GM12878 (cell line): ENCODE measurements around the gene TSEN54. TPM values are rescaled to one million over a fixed set of nuclear protein-coding genes. Genes with fewer than 3 reads are reported as not detected.

Source experiments
- CBX3 ChIP-seq: fragments of 200-600 bp; sonication (generic); IDR thresholded peaks from 2 replicates; pipeline ENCODE4 v1.6.1; 2016; ENCODE audit warnings: low read depth, borderline replicate concordance
- CHD2 ChIP-seq: IDR thresholded peaks from 2 replicates; pipeline ENCODE4 v1.6.1; 2011; ENCODE audit warnings: low read depth, low read length, improper control_type of control experiment, borderline replicate concordance
- EED ChIP-seq: sonication (generic); IDR thresholded peaks from 2 replicates; pipeline ENCODE4 v1.6.1; 2016; ENCODE audit warnings: antibody characterized with exemption, low read depth
- JUND ChIP-seq: IDR thresholded peaks from 2 replicates; pipeline ENCODE4 v1.6.1; 2012; ENCODE audit warnings: low read depth, mild to moderate bottlenecking, low read length, improper control_type of control experiment, moderate library complexity
- MTA2 ChIP-seq: fragments of 450-650 bp; IDR thresholded peaks from 2 replicates; pipeline ENCODE4 v1.6.1; 2016; ENCODE audit warnings: low read depth, mild to moderate bottlenecking, moderate library complexity
- NBN ChIP-seq: fragments of 450-650 bp; IDR thresholded peaks from 2 replicates; pipeline ENCODE4 v1.6.1; 2016
- PML ChIP-seq: IDR thresholded peaks from 2 replicates; pipeline ENCODE4 v1.6.1; 2012; ENCODE audit warnings: low read length, inconsistent platforms
- RB1 ChIP-seq: fragments of 450-650 bp; formaldehyde crosslinking; IDR thresholded peaks from 2 replicates; pipeline ENCODE4 v1.6.1; 2017; ENCODE audit warnings: mild to moderate bottlenecking, borderline replicate concordance
- RELA ChIP-seq: fragments of 450-650 bp; IDR thresholded peaks from 2 replicates; pipeline ENCODE4 v1.8.0; 2014; ENCODE audit warnings: borderline replicate concordance; ENCODE audit not compliant: partially characterized antibody
- RFX5 ChIP-seq: IDR thresholded peaks from 2 replicates; pipeline ENCODE4 v1.6.1; 2011; ENCODE audit warnings: low read depth, low read length, improper control_type of control experiment
- SPI1 ChIP-seq: IDR thresholded peaks from 2 replicates; pipeline ENCODE4 v1.6.1; 2011; ENCODE audit warnings: low read depth, mild to moderate bottlenecking, low read length, moderate library complexity, borderline replicate concordance; ENCODE audit not compliant: insufficient read depth
- SRF ChIP-seq, 2 experiments: IDR thresholded peaks; 2 replicates each; pipeline ENCODE4 v1.6.1; 2011; ENCODE audit warnings: low read depth in 2 of 2, low read length in 2 of 2, mild to moderate bottlenecking in 1 of 2, moderate library complexity in 1 of 2
- STAT1 ChIP-seq: fragments of 450-650 bp; conservative IDR thresholded peaks from 2 replicates; pipeline ENCODE4 v1.6.1; 2014; ENCODE audit warnings: antibody characterized with exemption, mild to moderate bottlenecking
- TARDBP ChIP-seq: IDR thresholded peaks from 2 replicates; pipeline ENCODE4 v1.6.1; 2016; ENCODE audit warnings: borderline replicate concordance
- TBL1XR1 ChIP-seq: IDR thresholded peaks from 2 replicates; pipeline ENCODE4 v1.6.1; 2012; ENCODE audit warnings: low read depth, low read length, improper control_type of control experiment
- TCF7 ChIP-seq: IDR thresholded peaks from 2 replicates; pipeline ENCODE4 v1.6.1; 2014; ENCODE audit warnings: antibody characterized with exemption, borderline replicate concordance
- ZNF217 ChIP-seq: fragments of 450-650 bp; IDR thresholded peaks from 2 replicates; pipeline ENCODE4 v1.6.1; 2017; ENCODE audit warnings: antibody characterized with exemption, mild to moderate bottlenecking
- ZZZ3 ChIP-seq: IDR thresholded peaks from 2 replicates; pipeline ENCODE4 v1.6.1; 2011; ENCODE audit warnings: low read depth; ENCODE audit not compliant: control insufficient read depth, insufficient read length
- polyA plus RNA-seq, 11 experiments: library from polyadenylated mRNA; depleted of rRNA in 4 of 11; unstranded in 6 of 11; stranded (reverse) in 5 of 11; fragments of >200 nt; fragmentation: Nextera tagmentation in 4 of 11; fragmentation: Illumina TruSeq in 1 of 11; extraction: Ambion mirVana in 4 of 11; extraction: Trizol in 1 of 11; gene quantifications; 1 replicate in 1 of 11; 2 replicates in 10 of 11; pipeline versions ENCODE4 v1.2.1 to v1.2.3, GENCODE V29; 2011 to 2016; ENCODE audit warnings: inconsistent platforms in 2 of 11, missing spikeins in 2 of 11, low read depth in 1 of 11
- total RNA-seq, 4 experiments: library from RNA; depleted of rRNA in 3 of 4; stranded (reverse); fragments of >200 nt in 3 of 4; fragmentation: Illumina TruSeq in 1 of 4; extraction: Trizol in 1 of 4; gene quantifications; 2 replicates each; pipeline versions ENCODE4 v1.2.1 to v1.2.3, GENCODE V29; 2013 to 2021
- TF ChIP-seq, protein P1 (sequence below): IDR thresholded peaks from 2 replicates; pipeline ENCODE4 v1.6.1; 2011; ENCODE audit warnings: borderline replicate concordance, low read depth, mild to moderate bottlenecking, moderate library complexity, low read length; ENCODE audit not compliant: insufficient read depth, poor library complexity, severe bottlenecking
- TF ChIP-seq, protein P2 (sequence below): IDR thresholded peaks from 2 replicates; pipeline ENCODE4 v1.6.1; 2011; ENCODE audit warnings: mild to moderate bottlenecking, low read depth, low read length, moderate library complexity; ENCODE audit not compliant: insufficient replicate concordance
- TF ChIP-seq, protein P3 (sequence below): IDR thresholded peaks from 2 replicates; pipeline ENCODE4 v1.6.1; 2012; ENCODE audit warnings: improper control_type of control experiment, low read depth, low read length; ENCODE audit not compliant: insufficient replicate concordance

Gene TSEN54
- total and polyA plus RNA-seq, 10 of the 15 experiments (the other 5 are each of a cell fraction or from before 2014, with no cell fraction given), result 7.1 to 48.0 (median 41.1) TPM

DNA sequence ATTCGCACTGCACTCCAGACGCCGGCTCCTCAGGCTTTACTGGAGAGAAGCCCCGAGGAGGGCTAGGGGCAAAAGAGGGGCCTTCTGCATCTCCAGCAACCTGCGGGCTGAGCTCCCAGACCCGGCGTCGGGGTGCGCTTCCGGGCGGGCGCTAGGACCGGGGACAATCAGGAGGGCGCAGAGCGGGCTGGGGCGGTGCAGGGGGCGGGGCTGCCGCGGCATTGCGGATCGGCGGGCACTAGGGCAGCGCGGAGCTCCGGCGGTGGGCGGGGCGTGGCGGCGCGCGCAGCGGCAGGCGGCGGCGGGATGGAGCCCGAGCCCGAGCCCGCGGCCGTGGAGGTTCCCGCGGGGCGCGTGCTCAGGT is at the start of gene TSEN54 (continued):
- TF ChIP-seq, protein P1, sequence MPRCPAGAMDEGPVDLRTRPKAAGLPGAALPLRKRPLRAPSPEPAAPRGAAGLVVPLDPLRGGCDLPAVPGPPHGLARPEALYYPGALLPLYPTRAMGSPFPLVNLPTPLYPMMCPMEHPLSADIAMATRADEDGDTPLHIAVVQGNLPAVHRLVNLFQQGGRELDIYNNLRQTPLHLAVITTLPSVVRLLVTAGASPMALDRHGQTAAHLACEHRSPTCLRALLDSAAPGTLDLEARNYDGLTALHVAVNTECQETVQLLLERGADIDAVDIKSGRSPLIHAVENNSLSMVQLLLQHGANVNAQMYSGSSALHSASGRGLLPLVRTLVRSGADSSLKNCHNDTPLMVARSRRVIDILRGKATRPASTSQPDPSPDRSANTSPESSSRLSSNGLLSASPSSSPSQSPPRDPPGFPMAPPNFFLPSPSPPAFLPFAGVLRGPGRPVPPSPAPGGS, result no peak
- TF ChIP-seq EED (no peak), SPI1 (no peak), RELA (no peak), CHD2 (peak; percentile 12; the same call in 1 of the 2 replicates), SRF (IDR thresholded peaks at IDR 0.05; ENCODE audit: low read depth in 2 of 2, low read length in 2 of 2) (no peak), ZZZ3 (no peak), RFX5 (no peak), TCF7 (no peak), CBX3 (no peak), MTA2 (no peak), NBN (0 out of 2 replicates have a peak, but pooled peaks have one; percentile 9), TARDBP (no peak), RB1 (no peak; the same call in 1 of the 2 replicates), PML (no peak), TBL1XR1 (no peak), JUND (peak; percentile 41; the same call in 1 of the 2 replicates), ZNF217 (no peak; the same call in 1 of the 2 replicates), STAT1 (no peak)
- TF ChIP-seq, protein P2, sequence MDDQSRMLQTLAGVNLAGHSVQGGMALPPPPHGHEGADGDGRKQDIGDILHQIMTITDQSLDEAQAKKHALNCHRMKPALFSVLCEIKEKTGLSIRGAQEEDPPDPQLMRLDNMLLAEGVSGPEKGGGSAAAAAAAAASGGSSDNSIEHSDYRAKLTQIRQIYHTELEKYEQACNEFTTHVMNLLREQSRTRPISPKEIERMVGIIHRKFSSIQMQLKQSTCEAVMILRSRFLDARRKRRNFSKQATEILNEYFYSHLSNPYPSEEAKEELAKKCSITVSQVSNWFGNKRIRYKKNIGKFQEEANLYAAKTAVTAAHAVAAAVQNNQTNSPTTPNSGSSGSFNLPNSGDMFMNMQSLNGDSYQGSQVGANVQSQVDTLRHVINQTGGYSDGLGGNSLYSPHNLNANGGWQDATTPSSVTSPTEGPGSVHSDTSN, result peak; percentile 50
- TF ChIP-seq, protein P3, sequence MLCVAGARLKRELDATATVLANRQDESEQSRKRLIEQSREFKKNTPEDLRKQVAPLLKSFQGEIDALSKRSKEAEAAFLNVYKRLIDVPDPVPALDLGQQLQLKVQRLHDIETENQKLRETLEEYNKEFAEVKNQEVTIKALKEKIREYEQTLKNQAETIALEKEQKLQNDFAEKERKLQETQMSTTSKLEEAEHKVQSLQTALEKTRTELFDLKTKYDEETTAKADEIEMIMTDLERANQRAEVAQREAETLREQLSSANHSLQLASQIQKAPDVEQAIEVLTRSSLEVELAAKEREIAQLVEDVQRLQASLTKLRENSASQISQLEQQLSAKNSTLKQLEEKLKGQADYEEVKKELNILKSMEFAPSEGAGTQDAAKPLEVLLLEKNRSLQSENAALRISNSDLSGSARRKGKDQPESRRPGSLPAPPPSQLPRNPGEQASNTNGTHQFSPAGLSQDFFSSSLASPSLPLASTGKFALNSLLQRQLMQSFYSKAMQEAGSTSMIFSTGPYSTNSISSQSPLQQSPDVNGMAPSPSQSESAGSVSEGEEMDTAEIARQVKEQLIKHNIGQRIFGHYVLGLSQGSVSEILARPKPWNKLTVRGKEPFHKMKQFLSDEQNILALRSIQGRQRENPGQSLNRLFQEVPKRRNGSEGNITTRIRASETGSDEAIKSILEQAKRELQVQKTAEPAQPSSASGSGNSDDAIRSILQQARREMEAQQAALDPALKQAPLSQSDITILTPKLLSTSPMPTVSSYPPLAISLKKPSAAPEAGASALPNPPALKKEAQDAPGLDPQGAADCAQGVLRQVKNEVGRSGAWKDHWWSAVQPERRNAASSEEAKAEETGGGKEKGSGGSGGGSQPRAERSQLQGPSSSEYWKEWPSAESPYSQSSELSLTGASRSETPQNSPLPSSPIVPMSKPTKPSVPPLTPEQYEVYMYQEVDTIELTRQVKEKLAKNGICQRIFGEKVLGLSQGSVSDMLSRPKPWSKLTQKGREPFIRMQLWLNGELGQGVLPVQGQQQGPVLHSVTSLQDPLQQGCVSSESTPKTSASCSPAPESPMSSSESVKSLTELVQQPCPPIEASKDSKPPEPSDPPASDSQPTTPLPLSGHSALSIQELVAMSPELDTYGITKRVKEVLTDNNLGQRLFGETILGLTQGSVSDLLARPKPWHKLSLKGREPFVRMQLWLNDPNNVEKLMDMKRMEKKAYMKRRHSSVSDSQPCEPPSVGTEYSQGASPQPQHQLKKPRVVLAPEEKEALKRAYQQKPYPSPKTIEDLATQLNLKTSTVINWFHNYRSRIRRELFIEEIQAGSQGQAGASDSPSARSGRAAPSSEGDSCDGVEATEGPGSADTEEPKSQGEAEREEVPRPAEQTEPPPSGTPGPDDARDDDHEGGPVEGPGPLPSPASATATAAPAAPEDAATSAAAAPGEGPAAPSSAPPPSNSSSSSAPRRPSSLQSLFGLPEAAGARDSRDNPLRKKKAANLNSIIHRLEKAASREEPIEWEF, result no peak
